Chondrocyte (in vitro differentiated cells): ENCODE results near the gene CTNNB1. TPM values are rescaled to one million over a fixed set of nuclear protein-coding genes. Genes with fewer than 3 reads are reported as not detected.

Experiments
- DNase-seq: peaks from one replicate; pipeline ENCODE4 v3.0.0; 2021; ENCODE audit warnings: mixed read lengths, low spot score
- H3K27ac Mint-ChIP-seq: one replicate; pipeline ENCODE4 v1.8.0; 2021; ENCODE audit warnings: mild to moderate bottlenecking, moderate library complexity, mixed read lengths; ENCODE audit not compliant: unreplicated experiment
- H3K27me3 Mint-ChIP-seq: 2 replicates; pipeline ENCODE4 v1.8.0; 2021; ENCODE audit warnings: low read depth, mixed read lengths
- H3K36me3 Mint-ChIP-seq: 2 replicates; pipeline ENCODE4 v1.8.0; 2021; ENCODE audit warnings: low read depth, mixed read lengths
- H3K4me1 Mint-ChIP-seq: 2 replicates; pipeline ENCODE4 v1.8.0; 2021; ENCODE audit warnings: low read depth, mild to moderate bottlenecking, mixed read lengths
- H3K4me3 Mint-ChIP-seq: one replicate; pipeline ENCODE4 v1.8.0; 2021; ENCODE audit warnings: mild to moderate bottlenecking, moderate library complexity, mixed read lengths; ENCODE audit not compliant: unreplicated experiment
- H3K9me3 Mint-ChIP-seq: 2 replicates; pipeline ENCODE4 v1.8.0; 2021; ENCODE audit warnings: low read depth, mixed read lengths
- total RNA-seq: library from RNA; stranded (reverse); gene quantifications from 3 replicates; pipeline ENCODE4 v1.2.1, GENCODE V29; 2021
- TF ChIP-seq, protein P1 (sequence below): fragments of 200-600 bp; sonication (generic); IDR thresholded peaks from 2 replicates; pipeline ENCODE4 v1.5.0; 2021; ENCODE audit warnings: antibody characterized with exemption, mild to moderate bottlenecking, moderate library complexity

The CTNNB1 gene
- total RNA-seq, 1 donor from 2014 or later, result 487 TPM

DNA sequence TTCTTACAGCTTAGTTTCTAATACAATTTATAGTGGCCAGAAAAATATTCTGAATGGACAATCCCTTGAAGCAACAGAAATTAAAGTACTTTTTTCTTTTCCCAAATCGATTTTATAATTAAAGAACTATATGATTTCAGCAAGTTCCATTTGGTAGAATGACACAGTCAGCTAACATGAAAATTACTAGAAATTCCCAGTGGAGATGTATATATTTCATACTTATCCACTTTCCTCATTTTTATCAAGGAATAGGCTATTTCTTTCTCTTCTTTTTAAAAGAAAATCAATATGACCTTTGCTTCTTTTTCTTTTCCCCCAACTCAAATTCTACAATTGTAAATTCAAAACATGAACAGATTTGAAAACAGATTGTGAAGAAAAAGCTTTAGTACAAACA, 6.4 kb upstream of the CTNNB1 start:
- DNase-seq, result no peak
- no peak overlapping the region for H3K4me3 Mint-ChIP-seq
- no peak overlapping the region for H3K27ac Mint-ChIP-seq
- no peaks in the 10 kb centered on the region for H3K36me3 Mint-ChIP-seq
- no peaks in the 10 kb centered on the region for H3K9me3 Mint-ChIP-seq
- H3K4me1 Mint-ChIP-seq, result no peaks in the 10 kb centered on the region
- H3K27me3 Mint-ChIP-seq, result peaks cover 10% of the 10 kb centered on the region
- TF ChIP-seq, protein P1, sequence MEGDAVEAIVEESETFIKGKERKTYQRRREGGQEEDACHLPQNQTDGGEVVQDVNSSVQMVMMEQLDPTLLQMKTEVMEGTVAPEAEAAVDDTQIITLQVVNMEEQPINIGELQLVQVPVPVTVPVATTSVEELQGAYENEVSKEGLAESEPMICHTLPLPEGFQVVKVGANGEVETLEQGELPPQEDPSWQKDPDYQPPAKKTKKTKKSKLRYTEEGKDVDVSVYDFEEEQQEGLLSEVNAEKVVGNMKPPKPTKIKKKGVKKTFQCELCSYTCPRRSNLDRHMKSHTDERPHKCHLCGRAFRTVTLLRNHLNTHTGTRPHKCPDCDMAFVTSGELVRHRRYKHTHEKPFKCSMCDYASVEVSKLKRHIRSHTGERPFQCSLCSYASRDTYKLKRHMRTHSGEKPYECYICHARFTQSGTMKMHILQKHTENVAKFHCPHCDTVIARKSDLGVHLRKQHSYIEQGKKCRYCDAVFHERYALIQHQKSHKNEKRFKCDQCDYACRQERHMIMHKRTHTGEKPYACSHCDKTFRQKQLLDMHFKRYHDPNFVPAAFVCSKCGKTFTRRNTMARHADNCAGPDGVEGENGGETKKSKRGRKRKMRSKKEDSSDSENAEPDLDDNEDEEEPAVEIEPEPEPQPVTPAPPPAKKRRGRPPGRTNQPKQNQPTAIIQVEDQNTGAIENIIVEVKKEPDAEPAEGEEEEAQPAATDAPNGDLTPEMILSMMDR, result no peak

GRCh38 chr3:41193794-41194539, 5.3 kb upstream of the CTNNB1 start:
- H3K36me3 Mint-ChIP-seq, result no peaks in the 10 kb centered on the region
- peaks cover 10% of the 10 kb centered on the region for H3K27me3 Mint-ChIP-seq
- TF ChIP-seq, protein P1, result no peak

DNA sequence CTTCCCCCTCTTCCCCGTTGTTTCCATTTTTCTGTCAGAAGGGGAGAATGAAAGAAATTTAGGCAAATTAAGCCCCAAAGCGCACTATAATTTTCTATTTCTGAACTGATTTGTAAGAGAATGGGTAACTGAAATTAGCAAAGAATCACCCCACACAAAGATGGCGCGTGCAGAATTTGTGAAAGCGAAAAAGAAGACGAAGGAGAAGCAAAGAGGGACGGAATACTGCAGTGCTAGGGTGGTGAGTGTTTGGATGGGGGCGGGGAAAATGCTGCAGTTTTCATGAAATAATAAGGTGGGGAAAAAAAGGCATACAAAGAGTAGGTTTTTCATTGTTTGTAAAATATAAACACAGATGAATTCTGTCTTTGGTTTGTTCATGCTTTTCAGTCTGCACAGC, 4.6 kb upstream of the CTNNB1 start:
- Mint-ChIP-seq H3K9me3 (no peaks in the 10 kb centered on the region), H3K4me3 (no peak overlapping the region), H3K4me1 (peaks cover 3% of the 10 kb centered on the region), H3K27ac (no peak overlapping the region), H3K36me3 (no peaks in the 10 kb centered on the region), H3K27me3 (peaks cover 7% of the 10 kb centered on the region)
- no peak for DNase-seq
- TF ChIP-seq, protein P1, result no peak

More at GRCh38 chr3:41193794-41194539, 5.3 kb upstream of the CTNNB1 start:
- no peak overlapping the region for H3K4me3 Mint-ChIP-seq
- DNase-seq, result no peak
- H3K27ac Mint-ChIP-seq, result no peak overlapping the region
- H3K9me3 Mint-ChIP-seq, result no peaks in the 10 kb centered on the region
- peaks cover 3% of the 10 kb centered on the region for H3K4me1 Mint-ChIP-seq

- no peak overlapping the region for H3K27ac Mint-ChIP-seq
- H3K4me1 Mint-ChIP-seq, result peaks cover 3% of the 10 kb centered on the region
- H3K36me3 Mint-ChIP-seq, result no peaks in the 10 kb centered on the region
- H3K9me3 Mint-ChIP-seq, result no peaks in the 10 kb centered on the region
- no peak overlapping the region for H3K4me3 Mint-ChIP-seq
- no peak for DNase-seq
- TF ChIP-seq, protein P1, result no peak
- peaks cover under 1% of the 10 kb centered on the region for H3K27me3 Mint-ChIP-seq
These were observed 3.4 kb upstream of the CTNNB1 start for GRCh38 chr3:41195946-41196345.

- H3K9me3 Mint-ChIP-seq, result no peaks in the 10 kb centered on the region
- no peak for DNase-seq
- H3K4me1 Mint-ChIP-seq, result peaks cover 9% of the 10 kb centered on the region
- H3K27ac Mint-ChIP-seq, result no peak overlapping the region
- no peak overlapping the region for H3K4me3 Mint-ChIP-seq
- TF ChIP-seq, protein P1, result no peak
- H3K27me3 Mint-ChIP-seq, result no peaks in the 10 kb centered on the region
- no peaks in the 10 kb centered on the region for H3K36me3 Mint-ChIP-seq
These were observed 2.5 kb upstream of the CTNNB1 start for GRCh38 chr3:41196499-41197410.
